IMR-90 (cell line): ENCODE data around the gene PCDHB11. TPM values are rescaled to one million over a fixed set of nuclear protein-coding genes. Genes with fewer than 3 reads are reported as not detected.

Experiments
- ATAC-seq: fragments of 200-7000 bp; cut with Tn5 transposase; 2 replicates; pipeline ENCODE4 v1.9.1; 2020; ENCODE audit warnings: low read depth, mild to moderate bottlenecking, moderate library complexity
- BruUV-seq: library from RNA; stranded (reverse); fragments of 400-500 nt; replicated peaks from 2 replicates; lab custom pipeline; 2021; lab: Mats Ljungman, UMichigan
- CTCF ChIA-PET: fragments of 300-600 bp; formaldehyde crosslinking; extraction: SDS; loops from one replicate; lab custom pipeline; 2021; ENCODE audit warnings: antibody characterized with exemption; lab: Yijun Ruan, JAX
- POLR2A ChIA-PET: fragments of 300-600 bp; sonication (Branson Sonifier 250); formaldehyde crosslinking; loops from one replicate; lab custom pipeline; 2022; ENCODE audit warnings: antibody characterized with exemption; ENCODE audit not compliant: unreplicated experiment; lab: Charles Lee
- DNase-seq: peaks from one replicate; pipeline ENCODE4 v3.0.0; 2013
- H2AFZ ChIP-seq: replicated peaks from 2 replicates; pipeline ENCODE3; 2013; ENCODE audit warnings: low read length, mild to moderate bottlenecking; ENCODE audit not compliant: poor library complexity
- H2AK5ac ChIP-seq: 2 replicates; pipeline ENCODE4 v1.6.1; 2013; ENCODE audit warnings: low read depth, low read length, inconsistent platforms
- H2AK9ac ChIP-seq: replicated peaks from 2 replicates; pipeline ENCODE3; 2013; ENCODE audit warnings: mild to moderate bottlenecking, low read depth, low read length, moderate library complexity; ENCODE audit not compliant: poor library complexity
- H2BK120ac ChIP-seq: 2 replicates; pipeline ENCODE4 v1.6.1; 2013; ENCODE audit warnings: low read depth, low read length, inconsistent platforms
- H2BK15ac ChIP-seq: 3 replicates; pipeline ENCODE4 v1.6.1; 2013; ENCODE audit warnings: low read depth, low read length, inconsistent platforms
- H2BK20ac ChIP-seq: 2 replicates; pipeline ENCODE4 v1.6.1; 2013; ENCODE audit warnings: low read depth, mild to moderate bottlenecking, inconsistent platforms, low read length, moderate library complexity
- H2BK5ac ChIP-seq: 2 replicates; pipeline ENCODE4 v1.6.1; 2013; ENCODE audit warnings: mild to moderate bottlenecking, low read depth, low read length, inconsistent platforms; ENCODE audit not compliant: poor library complexity, severe bottlenecking
- H3K14ac ChIP-seq: replicated peaks from 2 replicates; pipeline ENCODE4 v1.6.1; 2013; ENCODE audit warnings: low read depth, low read length, inconsistent platforms
- H3K18ac ChIP-seq: 2 replicates; pipeline ENCODE4 v1.6.1; 2013; ENCODE audit warnings: low read depth, low read length, control low read depth
- H3K23ac ChIP-seq: 2 replicates; pipeline ENCODE4 v1.6.1; 2013; ENCODE audit warnings: low read depth, low read length, inconsistent platforms
- H3K27ac ChIP-seq: 2 replicates; pipeline ENCODE4 v1.5.1; 2013; ENCODE audit warnings: mild to moderate bottlenecking, control low read depth, low read length; ENCODE audit not compliant: insufficient read depth
- H3K27me3 ChIP-seq: 2 replicates; pipeline ENCODE4 v1.6.1; 2013; ENCODE audit warnings: low read length; ENCODE audit not compliant: control insufficient read depth, insufficient read depth
- H3K36me3 ChIP-seq: 2 replicates; pipeline ENCODE4 v1.6.1; 2013; ENCODE audit warnings: low read length, mixed read lengths; ENCODE audit not compliant: control insufficient read depth, insufficient read depth
- H3K4ac ChIP-seq: 2 replicates; pipeline ENCODE4 v1.6.1; 2013; ENCODE audit warnings: low read depth, low read length, inconsistent platforms
- H3K4me1 ChIP-seq: 2 replicates; pipeline ENCODE4 v1.6.1; 2013; ENCODE audit warnings: low read length, mixed read lengths; ENCODE audit not compliant: control insufficient read depth, insufficient read depth
- H3K4me2 ChIP-seq: 2 replicates; pipeline ENCODE4 v1.6.1; 2013; ENCODE audit warnings: low read depth, mild to moderate bottlenecking, control low read depth, low read length, moderate library complexity
- H3K4me3 ChIP-seq: 2 replicates; pipeline ENCODE4 v1.5.1; 2013; ENCODE audit warnings: low read depth, mild to moderate bottlenecking, control low read depth, low read length, moderate library complexity; ENCODE audit not compliant: insufficient read depth
- H3K56ac ChIP-seq: 2 replicates; pipeline ENCODE4 v1.6.1; 2013; ENCODE audit warnings: low read length, inconsistent platforms; ENCODE audit not compliant: insufficient read depth; ENCODE audit errors: extremely low read depth
- H3K79me1 ChIP-seq, 2 experiments: 2 replicates each; pipeline ENCODE4 v1.6.1; 2013; ENCODE audit warnings: low read length in 2 of 2, inconsistent platforms in 1 of 2, low read depth in 1 of 2
- H3K9ac ChIP-seq: 2 replicates; pipeline ENCODE4 v1.6.1; 2013; ENCODE audit warnings: low read depth, low read length, control low read depth
- H3K9me1 ChIP-seq: 2 replicates; pipeline ENCODE4 v1.6.1; 2013; ENCODE audit warnings: low read length, inconsistent platforms; ENCODE audit not compliant: insufficient read depth
- H3K9me3 ChIP-seq: 2 replicates; pipeline ENCODE4 v1.6.1; 2013; ENCODE audit warnings: low read length; ENCODE audit not compliant: control insufficient read depth, insufficient read depth
- H4K20me1 ChIP-seq: 2 replicates; pipeline ENCODE4 v1.6.1; 2013; ENCODE audit warnings: low read length, inconsistent platforms; ENCODE audit not compliant: insufficient read depth
- H4K5ac ChIP-seq: 2 replicates; pipeline ENCODE4 v1.6.1; 2013; ENCODE audit warnings: mild to moderate bottlenecking, low read depth, low read length, control low read depth
- H4K8ac ChIP-seq, 2 experiments: 2 replicates each; pipeline ENCODE4 v1.6.1; 2013; ENCODE audit warnings: low read depth in 2 of 2, low read length in 2 of 2, control low read depth in 1 of 2, inconsistent platforms in 1 of 2
- H4K91ac ChIP-seq: 2 replicates; pipeline ENCODE4 v1.6.1; 2013; ENCODE audit warnings: low read depth, low read length, inconsistent platforms; ENCODE audit not compliant: insufficient read depth
- CTCF ChIP-seq: conservative IDR thresholded peaks from 2 replicates; pipeline ENCODE4 v1.5.1; 2012; ENCODE audit warnings: mild to moderate bottlenecking, low read depth, low read length, improper control_type of control experiment
- ELK1 ChIP-seq: fragments of 150-350 bp; IDR thresholded peaks from 2 replicates; pipeline ENCODE4 v1.6.1; 2016; ENCODE audit warnings: low read depth, mild to moderate bottlenecking, low read length, moderate library complexity, borderline replicate concordance
- MAZ ChIP-seq: IDR thresholded peaks from 2 replicates; pipeline ENCODE4 v1.6.1; 2012; ENCODE audit warnings: low read depth, mild to moderate bottlenecking, low read length, improper control_type of control experiment, moderate library complexity, borderline replicate concordance
- NFE2L2 ChIP-seq: fragments of 150-350 bp; IDR thresholded peaks from 2 replicates; pipeline ENCODE4 v1.6.1; 2016; ENCODE audit warnings: low read depth, mild to moderate bottlenecking, low read length
- POLR2A ChIP-seq: IDR thresholded peaks from 2 replicates; pipeline ENCODE4 v1.6.1; 2012; ENCODE audit warnings: mild to moderate bottlenecking, low read depth, low read length
- RAD21 ChIP-seq: IDR thresholded peaks from 2 replicates; pipeline ENCODE4 v1.6.1; 2012; ENCODE audit warnings: low read length, improper control_type of control experiment
- RCOR1 ChIP-seq: IDR thresholded peaks from 2 replicates; pipeline ENCODE4 v1.6.1; 2012; ENCODE audit warnings: mild to moderate bottlenecking, low read length, improper control_type of control experiment; ENCODE audit not compliant: insufficient replicate concordance
- RFX5 ChIP-seq: IDR thresholded peaks from 2 replicates; pipeline ENCODE4 v1.8.0; 2012; ENCODE audit warnings: low read depth, mild to moderate bottlenecking, low read length, moderate library complexity
- USF2 ChIP-seq: fragments of 150-350 bp; IDR thresholded peaks from 2 replicates; pipeline ENCODE4 v1.6.1; 2017; ENCODE audit warnings: mild to moderate bottlenecking, antibody characterized with exemption, low read length, low read depth
- dilution Hi-C: fragments of 300-500 bp; cut with HindIII; formaldehyde crosslinking; loops from one replicate; pipeline ENCODE4 v1.14.3; 2018; ENCODE audit warnings: low sequenced_read_pairs; ENCODE audit not compliant: unreplicated experiment
- in situ Hi-C: fragments of 300-500 bp; cut with MboI; formaldehyde crosslinking; loops from 3 replicates; pipeline ENCODE4 v1.14.3; 2019; ENCODE audit warnings: low sequenced_read_pairs, inconsistent platforms, mixed read lengths
- intact Hi-C: fragments of 100-400 bp; cut with micrococcal nuclease; formaldehyde crosslinking; loops from 2 replicates; pipeline ENCODE4 v1.10.0; 2022
- polyA plus RNA-seq, 3 experiments: library from polyadenylated mRNA; depleted of rRNA; stranded (reverse); fragments of >200 nt; gene quantifications; 2 replicates each; pipeline ENCODE4 v1.2.3, GENCODE V29; 2012; ENCODE audit warnings: low replicate concordance in 1 of 3
- total RNA-seq: library from RNA; depleted of rRNA; stranded (reverse); fragments of >200 nt; gene quantifications from 2 replicates; pipeline ENCODE4 v1.2.3, GENCODE V29; 2012

PCDHB11 gene
- total and polyA plus RNA-seq, 2 of the 4 experiments (the other 2 are of a cell fraction): under 0.01 to 0.05 TPM

GRCh38 chr5:141250576-141250975, 51.1 kb downstream of the PCDHB11 start:
- no peaks in the 10 kb centered on the region for H4K20me1 ChIP-seq
- no peaks in the 10 kb centered on the region for H3K4me1 ChIP-seq
- no peak overlapping the region for H3K23ac ChIP-seq
- ATAC-seq (no peak), DNase-seq (no peak)
- H3K4me2 ChIP-seq: no peak overlapping the region
- H3K36me3 ChIP-seq: no peaks in the 10 kb centered on the region
- no peak overlapping the region for H2BK5ac ChIP-seq
- H3K27ac ChIP-seq: no peak overlapping the region
- H2AK5ac ChIP-seq: no peak overlapping the region
- no peak overlapping the region for H2AK9ac ChIP-seq
- no peak overlapping the region for H4K8ac ChIP-seq
- dilution Hi-C loops (no loop called here), intact Hi-C loops (no loop called here), in situ Hi-C loops (no loop called here)
- H3K27me3 ChIP-seq: no peaks in the 10 kb centered on the region
- ChIA-PET POLR2A (no interaction called here), CTCF (interaction anchor here (0.6 kb wide), 1 partner anchor 18 kb away, joined by 4 read pairs; no protein-coding TSS in a partner anchor)
- no peak overlapping the region for H4K91ac ChIP-seq
- no peak overlapping the region for H2BK15ac ChIP-seq
- H3K79me1 ChIP-seq: no peaks in the 10 kb centered on the region
- no peak overlapping the region for H3K9ac ChIP-seq
- H3K9me3 ChIP-seq: peaks cover 31% of the 10 kb centered on the region
- H2AFZ ChIP-seq: no peak overlapping the region
- H2BK120ac ChIP-seq: no peak overlapping the region
- no peak overlapping the region for H4K5ac ChIP-seq
- no TSS peak for BruUV-seq
- H3K56ac ChIP-seq: no peak overlapping the region
- TF ChIP-seq NFE2L2 (no peak), RFX5 (no peak), POLR2A (no peak), CTCF (no peak), RAD21 (no peak), USF2 (no peak), RCOR1 (no peak), MAZ (no peak), ELK1 (no peak)
- no peaks in the 10 kb centered on the region for H3K9me1 ChIP-seq
- no peak overlapping the region for H3K14ac ChIP-seq
- no peak overlapping the region for H3K4ac ChIP-seq
- no peak overlapping the region for H3K18ac ChIP-seq
- no peak overlapping the region for H3K4me3 ChIP-seq
- no peak overlapping the region for H2BK20ac ChIP-seq
